B cell (primary cell): ENCODE data around the gene ATP11C. TPM values are rescaled to one million over a fixed set of nuclear protein-coding genes. Genes with fewer than 3 reads are reported as not detected.

Experiments
- ATAC-seq: fragments of 200-7000 bp; cut with Tn5 transposase; one replicate; pipeline ENCODE4 v1.10.0; 2021; ENCODE audit warnings: low read depth, mild to moderate bottlenecking, moderate number of reproducible peaks, moderate library complexity
- CTCF ChIA-PET: fragments of 350-600 bp; sonication (Branson Sonifier 250); formaldehyde crosslinking; loops from one replicate; lab custom pipeline; 2021; ENCODE audit warnings: antibody characterized with exemption, inconsistent platforms; lab: Charles Lee
- POLR2A ChIA-PET: fragments of 350-600 bp; sonication (Branson Sonifier 250); formaldehyde crosslinking; loops from one replicate; lab custom pipeline; 2021; ENCODE audit warnings: antibody characterized with exemption; lab: Charles Lee
- DNase-seq: peaks from one replicate; pipeline ENCODE4 v3.0.0; 2013
- H2AFZ ChIP-seq: 2 replicates; pipeline ENCODE4 v1.6.1; 2012; ENCODE audit warnings: mild to moderate bottlenecking, low read depth, low read length; ENCODE audit not compliant: insufficient read depth, poor library complexity, severe bottlenecking
- H3K27ac ChIP-seq, 2 donors: 1 replicate in 1 of 2; 2 replicates in 1 of 2; pipeline ENCODE4 v1.5.1; 2012 to 2013; ENCODE audit warnings: low read length in 2 of 2, mild to moderate bottlenecking in 2 of 2, moderate library complexity in 1 of 2
- H3K27me3 ChIP-seq, 4 experiments: fragments of 200-600 bp in 1 of 4; sonication (generic) in 1 of 4; replicated peaks in 1 of 4; 1 replicate in 2 of 4; 2 replicates in 2 of 4; pipeline versions ENCODE4 v1.6.1 to v1.7.0; 2013 to 2016; ENCODE audit warnings: low read length in 3 of 4, mild to moderate bottlenecking in 2 of 4, mixed read lengths in 1 of 4, moderate library complexity in 1 of 4; ENCODE audit not compliant: insufficient read depth in 4 of 4, control insufficient read depth in 3 of 4; ENCODE audit errors: control extremely low read depth in 1 of 4
- H3K36me3 ChIP-seq, 2 experiments: replicated peaks in 1 of 2; 1 replicate in 1 of 2; 2 replicates in 1 of 2; pipeline versions ENCODE4 v1.6.1 to v1.7.1; 2013; ENCODE audit warnings: low read length in 1 of 2; ENCODE audit not compliant: insufficient read depth in 2 of 2, control insufficient read depth in 1 of 2; ENCODE audit errors: control extremely low read depth in 1 of 2, extremely low read depth in 1 of 2
- H3K4me1 ChIP-seq, 2 donors: fragments of 200-600 bp in 1 of 2; sonication (generic) in 1 of 2; 1 replicate in 1 of 2; 2 replicates in 1 of 2; pipeline versions ENCODE4 v1.5.1 to v1.6.1; 2013 to 2017; ENCODE audit warnings: low read length in 2 of 2; ENCODE audit not compliant: control insufficient read depth in 2 of 2, insufficient read depth in 2 of 2
- H3K4me2 ChIP-seq: replicated peaks from 2 replicates; pipeline ENCODE3; 2012; ENCODE audit warnings: mild to moderate bottlenecking, low read depth, low read length; ENCODE audit not compliant: poor library complexity, severe bottlenecking
- H3K4me3 ChIP-seq, 5 experiments: fragments of 200-600 bp in 1 of 5; sonication (generic) in 1 of 5; 1 replicate in 3 of 5; 2 replicates in 2 of 5; pipeline versions ENCODE4 v1.5.1 to v1.7.0; 2011 to 2016; ENCODE audit warnings: low read length in 4 of 5, mild to moderate bottlenecking in 4 of 5, low read depth in 2 of 5, control low read depth in 1 of 5, moderate library complexity in 1 of 5; ENCODE audit not compliant: insufficient read depth in 1 of 5; ENCODE audit errors: control extremely low read depth in 1 of 5, extremely low read depth in 1 of 5
- H3K79me2 ChIP-seq: fragments of 200-600 bp; sonication (generic); one replicate; pipeline ENCODE4 v1.6.0; 2016; ENCODE audit warnings: low read length; ENCODE audit not compliant: control insufficient read depth, insufficient read depth
- H3K9ac ChIP-seq: fragments of 200-600 bp; sonication (generic); 2 replicates; pipeline ENCODE4 v1.6.1; 2017; ENCODE audit warnings: mild to moderate bottlenecking, low read length, moderate library complexity
- H3K9me3 ChIP-seq, 3 donors: one replicate each; pipeline versions ENCODE4 v1.6.1 to v1.7.1; 2013; ENCODE audit warnings: low read length in 2 of 3; ENCODE audit not compliant: control insufficient read depth in 2 of 3, insufficient read depth in 1 of 3; ENCODE audit errors: control extremely low read depth in 1 of 3
- H4K20me1 ChIP-seq: 2 replicates; pipeline ENCODE4 v1.6.0; 2012; ENCODE audit warnings: mild to moderate bottlenecking, low read length; ENCODE audit not compliant: insufficient read depth, control insufficient read depth, poor library complexity, severe bottlenecking
- H3K27ac Mint-ChIP-seq: one replicate; pipeline ENCODE4 v1.8.0; 2021; ENCODE audit warnings: mixed read lengths
- H3K27me3 Mint-ChIP-seq: one replicate; pipeline ENCODE4 v1.8.0; 2021; ENCODE audit warnings: mixed read lengths
- H3K4me1 Mint-ChIP-seq: one replicate; pipeline ENCODE4 v1.8.0; 2021; ENCODE audit warnings: mixed read lengths
- H3K4me3 Mint-ChIP-seq: one replicate; pipeline ENCODE4 v1.8.0; 2021; ENCODE audit warnings: mixed read lengths
- H3K9me3 Mint-ChIP-seq: one replicate; pipeline ENCODE4 v1.8.0; 2022; ENCODE audit warnings: mixed read lengths; ENCODE audit not compliant: insufficient read depth
- CTCF ChIP-seq: fragments of 200-600 bp; IDR thresholded peaks from one replicate; pipeline ENCODE4 v1.8.0; 2022; ENCODE audit warnings: antibody characterized with exemption, mild to moderate bottlenecking
- EZH2 ChIP-seq: IDR thresholded peaks from 2 replicates; pipeline ENCODE4 v1.6.1; 2012; ENCODE audit warnings: borderline replicate concordance, low read depth, mild to moderate bottlenecking, moderate library complexity, low read length; ENCODE audit not compliant: insufficient read depth, poor library complexity, severe bottlenecking
- WGBS: methylation state at CpG from one replicate; pipeline ENCODE4 v1.1.5; 2013; ENCODE audit warnings: missing lambda C conversion rate; ENCODE audit not compliant: insufficient coverage; 5-methylcytosine and 5-hydroxymethylcytosine counted together
- intact Hi-C: fragments of 100-400 bp; cut with micrococcal nuclease; formaldehyde crosslinking; loops from one replicate; pipeline ENCODE4 v1.10.0; 2022
- polyA plus RNA-seq: library from polyadenylated mRNA; depleted of rRNA; stranded (reverse); fragments of >200 nt; gene quantifications from 2 replicates; pipeline ENCODE4 v1.2.3, GENCODE V29; 2012
- total RNA-seq, 2 donors: library from RNA; stranded (reverse); fragments of 120-200 nt in 1 of 2; gene quantifications; 1 replicate in 1 of 2; 2 replicates in 1 of 2; pipeline versions ENCODE4 v1.2.3 to v1.2.4, GENCODE V29; 2013 to 2022

The ATP11C gene
- total and polyA plus RNA-seq, 2 donors (not counting 1 experiment from before 2014, with no cell fraction given) = 8.5 to 29.2 TPM

- TF ChIP-seq EZH2 = no peak
- no peak for TF ChIP-seq CTCF
- no CpG with 5 or more reads among the region's 3 CpGs for WGBS
- H3K9me3 Mint-ChIP-seq = peaks cover 3% of the 10 kb centered on the region
- POLR2A ChIA-PET = no interaction called here
- no peaks in the 10 kb centered on the region for H3K27me3 Mint-ChIP-seq
- H3K4me3 Mint-ChIP-seq = no peak overlapping the region
- H3K27ac Mint-ChIP-seq = no peak overlapping the region
- DNase-seq (no peak), ATAC-seq (no peak)
- H2AFZ ChIP-seq = no peak overlapping the region
- no peaks in the 10 kb centered on the region for H3K27me3 ChIP-seq
- no peaks in the 10 kb centered on the region for H3K4me1 ChIP-seq
- no peaks in the 10 kb centered on the region for H3K4me1 Mint-ChIP-seq
- CTCF ChIA-PET = no interaction called here
- H3K79me2 ChIP-seq = no peaks in the 10 kb centered on the region
- H3K9ac ChIP-seq = no peak overlapping the region
- peaks cover 6% of the 10 kb centered on the region for H4K20me1 ChIP-seq
- no peak overlapping the region for H3K4me2 ChIP-seq
- no peak overlapping the region for H3K27ac ChIP-seq
- peaks cover 0 to 13% (median 4%) of the 10 kb centered on the region in 3 donors for H3K9me3 ChIP-seq
- peaks cover 0 to 19% of the 10 kb centered on the region in 2 experiments for H3K36me3 ChIP-seq
- intact Hi-C loops = no loop called here
- H3K4me3 ChIP-seq = no peak overlapping the region
Observed at GRCh38 chrX:139751053-139751452, 181.8 kb downstream of the ATP11C start.

- Histone ChIP-seq H4K20me1 (peaks cover 6% of the 10 kb centered on the region), H3K79me2 (no peaks in the 10 kb centered on the region), H3K9ac (no peak overlapping the region), H3K9me3 (peaks cover 0 to 13% (median 4%) of the 10 kb centered on the region in 3 donors), H3K4me1 (no peaks in the 10 kb centered on the region), H3K4me2 (no peak overlapping the region), H3K36me3 (peaks cover 0 to 14% of the 10 kb centered on the region in 2 experiments), H3K27ac (no peak overlapping the region), H3K27me3 (no peaks in the 10 kb centered on the region), H3K4me3 (no peak overlapping the region), H2AFZ (no peak overlapping the region)
- intact Hi-C loops = no loop called here
- no peak overlapping the region for H3K27ac Mint-ChIP-seq
- DNase-seq (no peak), ATAC-seq (no peak)
- TF ChIP-seq CTCF (no peak), EZH2 (no peak)
- no peaks in the 10 kb centered on the region for H3K4me1 Mint-ChIP-seq
- no peak overlapping the region for H3K4me3 Mint-ChIP-seq
- ChIA-PET CTCF (no interaction called here), POLR2A (no interaction called here)
- peaks cover 3% of the 10 kb centered on the region for H3K9me3 Mint-ChIP-seq
- H3K27me3 Mint-ChIP-seq = no peaks in the 10 kb centered on the region
Observed at GRCh38 chrX:139750390-139750789, 182.5 kb downstream of the ATP11C start.
